GM18951 (cell line): ENCODE results near the gene MTARC2.

Source experiments
- POLR2A ChIP-seq: IDR thresholded peaks from 4 replicates; pipeline ENCODE4 v1.6.1; 2011; ENCODE audit warnings: mild to moderate bottlenecking; ENCODE audit not compliant: insufficient read length, insufficient read depth; ENCODE audit errors: extremely low read depth
- in situ Hi-C: fragments of 300-500 bp; cut with MboI; formaldehyde crosslinking; loops from one replicate; pipeline ENCODE4 v1.12.0; 2022; ENCODE audit warnings: low sequenced_read_pairs, mixed read lengths, inconsistent platforms; ENCODE audit not compliant: unreplicated experiment

The MTARC2 gene

DNA sequence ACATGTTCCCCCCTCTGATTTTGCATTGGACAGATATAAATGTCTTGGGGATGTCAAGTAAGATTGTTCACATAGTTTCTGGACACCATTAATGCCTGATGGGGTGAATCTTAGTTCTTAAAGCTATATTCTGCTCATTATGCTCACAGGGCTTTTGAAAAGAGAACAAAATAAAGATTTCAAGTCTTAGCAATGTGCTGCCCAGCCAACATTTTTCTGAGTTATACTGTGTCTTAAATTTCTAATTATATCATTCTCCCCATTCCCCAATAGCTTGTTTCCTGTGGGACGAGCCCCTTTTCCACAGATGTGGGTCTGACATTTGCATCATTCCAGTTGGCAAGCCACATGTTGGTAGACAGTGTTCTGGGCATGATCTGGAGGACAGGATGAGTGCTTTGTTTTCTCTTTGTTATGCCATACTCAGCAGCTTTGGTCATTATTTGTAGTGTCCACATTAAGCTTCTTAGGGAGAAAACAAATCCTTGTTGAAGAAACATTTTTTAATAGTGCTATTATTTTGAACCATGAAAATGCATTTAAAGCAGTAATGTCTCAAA, 71.4 kb downstream of the MTARC2 start:
- TF ChIP-seq POLR2A: no peak
- in situ Hi-C loops: no loop called here

DNA sequence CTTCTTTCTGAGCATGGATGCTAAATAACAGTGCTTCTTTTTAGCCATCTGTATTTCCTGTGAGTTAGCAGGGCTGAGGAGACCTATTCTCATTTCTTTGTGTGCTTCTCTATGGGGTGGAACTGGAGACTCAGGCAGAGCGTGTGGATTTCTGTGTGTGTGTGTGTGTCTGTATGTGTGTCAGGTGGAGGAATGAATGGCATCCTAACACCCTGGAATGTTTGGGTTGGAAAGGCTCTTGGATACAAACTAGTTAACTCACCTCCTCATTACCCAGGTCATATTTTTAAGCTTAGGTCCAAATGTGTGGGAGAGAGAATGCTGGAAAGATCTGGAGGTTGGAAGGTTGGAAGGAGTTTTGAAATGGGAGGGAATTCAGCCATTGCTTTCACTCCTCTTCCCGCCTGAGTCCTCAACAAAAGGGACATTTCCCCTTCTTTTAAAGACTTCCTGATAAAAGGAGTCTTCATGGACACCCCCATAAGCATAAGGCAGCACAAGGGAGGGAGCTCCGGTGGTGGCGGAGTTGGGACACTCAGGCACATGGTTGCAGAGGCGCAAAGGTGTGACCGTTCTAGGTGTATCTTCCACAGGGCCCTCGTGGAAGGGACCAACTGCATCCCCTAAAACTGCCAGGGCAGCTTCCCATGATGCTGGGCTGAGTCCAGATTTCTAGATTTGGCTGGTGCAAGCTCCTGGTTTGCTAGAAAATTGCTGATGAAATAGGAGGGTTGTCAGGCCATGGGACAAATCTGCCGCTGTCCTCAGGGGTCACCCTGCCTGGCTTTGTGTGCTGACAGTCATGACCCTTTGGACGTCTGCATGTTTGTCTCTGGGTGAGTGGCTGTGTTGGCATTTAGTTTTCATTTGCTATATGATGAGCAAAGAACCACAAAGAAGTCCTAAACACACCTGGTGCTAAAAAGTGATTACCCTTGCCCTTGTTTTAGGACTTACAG, 76.2 kb downstream of the MTARC2 start:
- in situ Hi-C loops: no loop called here
- TF ChIP-seq POLR2A: no peak

GRCh38 chr1:220825819-220826551, 77.9 kb downstream of the MTARC2 start:
- in situ Hi-C loops: no loop called here

GRCh38 chr1:220826729-220827128, 78.6 kb downstream of the MTARC2 start:
- in situ Hi-C loops: no loop called here
- no peak for TF ChIP-seq POLR2A

More at GRCh38 chr1:220825819-220826551, 77.9 kb downstream of the MTARC2 start:
- TF ChIP-seq POLR2A: no peak

DNA sequence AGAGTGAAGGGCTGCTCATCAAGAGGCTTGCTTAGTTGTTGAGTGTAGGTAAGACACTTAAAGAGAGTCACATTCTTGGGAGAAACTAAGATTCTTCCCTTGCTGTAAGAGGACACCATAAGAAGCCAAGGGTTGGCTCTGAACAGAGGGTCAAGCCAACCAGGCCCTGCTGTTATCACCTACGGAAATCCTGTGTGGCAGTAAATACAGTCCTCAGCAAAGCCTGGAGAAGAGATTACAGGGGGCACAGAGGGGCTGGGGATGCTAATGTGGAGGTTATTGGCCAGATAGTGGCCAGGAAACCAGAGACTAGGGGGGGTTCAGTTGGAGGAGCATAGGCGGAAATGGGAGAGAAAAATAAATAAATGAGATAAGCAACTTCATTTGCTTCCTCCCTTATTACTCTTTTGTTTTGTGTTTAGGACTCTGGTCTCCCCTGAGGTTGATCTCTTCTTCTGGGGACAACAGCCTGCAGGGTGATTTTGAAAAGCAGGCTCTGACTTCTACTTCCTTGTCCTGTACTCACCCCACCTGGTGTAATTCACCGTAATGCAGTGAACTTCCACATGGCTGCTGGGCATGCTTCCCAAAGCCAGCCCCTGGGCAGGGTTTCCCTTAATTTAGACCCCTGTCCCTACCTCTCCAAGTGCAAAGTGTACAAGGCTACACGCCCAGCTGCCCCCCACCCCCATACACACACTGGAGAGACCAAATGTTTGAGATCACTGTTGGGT, 79.5 kb downstream of the MTARC2 start:
- TF ChIP-seq POLR2A: no peak
- in situ Hi-C loops: no loop called here

GRCh38 chr1:220828179-220828490, 80.0 kb downstream of the MTARC2 start:
- in situ Hi-C loops: no loop called here

GRCh38 chr1:220828950-220829586, 80.9 kb downstream of the MTARC2 start:
- in situ Hi-C loops: no loop called here

More at GRCh38 chr1:220828179-220828490, 80.0 kb downstream of the MTARC2 start:
- TF ChIP-seq POLR2A: no peak

DNA sequence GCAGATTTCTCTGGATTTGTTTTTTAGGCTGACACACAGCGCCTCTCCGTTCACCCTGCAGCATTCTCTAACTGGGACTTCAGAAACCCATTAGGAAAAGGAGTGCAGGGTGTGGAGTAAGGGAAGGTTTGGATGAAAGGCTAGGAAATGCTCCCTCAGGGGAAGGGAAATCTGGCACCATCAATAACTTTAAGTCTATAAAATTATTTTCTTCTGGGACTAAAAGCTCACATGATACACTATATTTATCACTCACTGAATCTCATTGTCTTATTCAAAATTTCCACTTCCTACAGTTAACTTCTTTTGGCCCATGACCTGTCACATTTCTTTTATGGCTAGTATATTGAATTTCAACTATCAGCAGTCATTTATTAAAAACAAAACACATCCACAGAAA, 85.3 kb downstream of the MTARC2 start:
- in situ Hi-C loops: no loop called here
- no peak for TF ChIP-seq POLR2A

More at GRCh38 chr1:220828950-220829586, 80.9 kb downstream of the MTARC2 start:
- no peak for TF ChIP-seq POLR2A
